HG03280 (cell line): ENCODE results near the gene KCMF1.

Source experiments
- ATAC-seq: cut with Tn5 transposase; IDR thresholded peaks from one replicate; pipeline ENCODE4 v1.9.1; 2021; ENCODE audit warnings: mild to moderate bottlenecking, moderate library complexity; ENCODE audit not compliant: unreplicated experiment

The KCMF1 gene

DNA sequence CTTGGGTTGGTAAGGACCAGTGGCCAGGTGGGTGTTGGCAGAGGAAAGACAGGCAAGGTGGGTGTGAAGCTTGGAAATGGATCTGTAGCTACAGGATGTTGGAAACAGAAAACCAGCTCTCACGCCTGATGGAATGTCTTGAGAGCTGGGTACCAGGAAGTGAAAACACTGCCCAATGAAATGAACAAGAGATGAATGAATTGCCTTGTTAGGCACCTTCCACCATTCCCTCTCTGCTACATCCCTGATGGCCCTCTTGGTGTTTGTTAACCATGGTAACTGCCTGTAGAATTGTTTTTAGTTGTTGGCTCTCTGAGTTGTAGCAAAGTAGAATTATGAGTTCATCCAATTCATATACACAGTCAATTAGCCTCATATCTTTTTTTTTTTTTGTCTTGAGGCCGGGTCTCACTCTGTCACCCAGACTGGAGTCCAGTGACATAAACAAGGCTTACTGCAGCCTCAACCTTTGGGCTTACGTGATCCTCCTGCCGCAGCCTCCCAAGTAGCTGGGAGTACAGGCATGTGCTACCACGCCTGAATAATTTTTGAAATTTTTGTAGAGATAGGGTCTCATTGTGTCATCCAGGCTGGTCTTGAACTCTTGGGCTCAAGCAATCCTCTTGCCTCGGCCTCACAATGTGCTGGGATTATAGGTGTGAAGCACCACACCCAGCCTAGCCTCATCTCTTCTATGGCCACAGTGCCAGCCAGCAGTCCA is 9.5 kb downstream of the KCMF1 start:
- ATAC-seq, result no peak

DNA sequence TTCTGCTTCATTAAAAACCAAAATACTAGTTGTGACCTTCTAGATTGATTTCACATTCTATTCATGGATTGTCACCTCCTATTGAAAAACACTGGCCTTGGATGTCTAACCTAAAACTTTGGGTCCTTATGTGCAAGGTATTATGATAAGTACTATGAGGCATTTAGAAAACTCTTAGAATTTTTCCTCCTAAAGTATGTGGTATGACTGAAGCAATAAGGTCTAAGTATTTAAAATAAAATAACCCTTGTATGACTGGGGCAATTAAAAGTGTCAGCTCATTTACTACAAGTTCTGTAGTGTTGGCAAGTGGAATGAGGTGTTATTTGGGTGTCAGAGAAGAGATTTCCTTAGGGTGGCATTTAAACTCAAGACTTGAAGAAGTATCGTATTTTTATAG is 15.1 kb downstream of the KCMF1 start:
- ATAC-seq, result no peak

DNA sequence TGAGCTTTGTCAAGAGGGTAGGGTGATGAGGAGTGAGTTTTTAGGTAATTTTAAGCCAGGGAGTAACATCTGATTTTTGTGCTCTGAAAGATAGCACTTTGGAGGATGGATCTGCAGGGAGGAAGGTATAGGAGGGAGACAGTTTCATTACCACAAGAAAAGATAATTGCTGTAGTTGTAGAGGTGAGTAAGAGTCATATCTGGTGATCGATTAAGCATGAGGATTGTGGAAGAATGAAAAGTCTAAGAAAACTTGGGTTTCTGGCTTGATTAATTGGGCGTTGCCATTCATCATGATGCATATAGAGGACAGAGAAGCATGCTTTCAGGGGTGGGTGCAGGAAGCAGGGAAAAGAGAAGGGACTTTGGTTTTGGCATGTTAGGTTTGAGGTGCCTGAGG is 18.5 kb downstream of the KCMF1 start:
- ATAC-seq, result no peak

DNA sequence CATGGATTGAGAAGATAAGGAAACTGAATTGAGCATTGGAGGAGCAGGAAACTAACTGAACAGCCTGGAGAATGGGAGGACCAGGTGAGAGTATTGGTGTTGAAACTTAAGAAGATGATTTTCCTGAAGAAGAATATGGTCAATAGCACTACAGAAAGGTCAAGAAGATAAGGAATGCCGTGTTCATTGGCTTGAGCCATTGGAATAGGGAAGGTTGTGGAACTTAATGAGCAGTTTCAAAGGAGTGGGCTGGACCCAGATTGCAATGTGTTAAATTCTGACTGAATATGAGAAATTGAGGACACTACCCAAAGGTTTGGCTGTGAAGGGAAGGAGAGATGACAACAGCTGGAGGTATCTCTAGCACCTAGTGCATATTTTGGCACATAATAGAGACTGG is 19.0 kb downstream of the KCMF1 start:
- ATAC-seq, result no peak

DNA sequence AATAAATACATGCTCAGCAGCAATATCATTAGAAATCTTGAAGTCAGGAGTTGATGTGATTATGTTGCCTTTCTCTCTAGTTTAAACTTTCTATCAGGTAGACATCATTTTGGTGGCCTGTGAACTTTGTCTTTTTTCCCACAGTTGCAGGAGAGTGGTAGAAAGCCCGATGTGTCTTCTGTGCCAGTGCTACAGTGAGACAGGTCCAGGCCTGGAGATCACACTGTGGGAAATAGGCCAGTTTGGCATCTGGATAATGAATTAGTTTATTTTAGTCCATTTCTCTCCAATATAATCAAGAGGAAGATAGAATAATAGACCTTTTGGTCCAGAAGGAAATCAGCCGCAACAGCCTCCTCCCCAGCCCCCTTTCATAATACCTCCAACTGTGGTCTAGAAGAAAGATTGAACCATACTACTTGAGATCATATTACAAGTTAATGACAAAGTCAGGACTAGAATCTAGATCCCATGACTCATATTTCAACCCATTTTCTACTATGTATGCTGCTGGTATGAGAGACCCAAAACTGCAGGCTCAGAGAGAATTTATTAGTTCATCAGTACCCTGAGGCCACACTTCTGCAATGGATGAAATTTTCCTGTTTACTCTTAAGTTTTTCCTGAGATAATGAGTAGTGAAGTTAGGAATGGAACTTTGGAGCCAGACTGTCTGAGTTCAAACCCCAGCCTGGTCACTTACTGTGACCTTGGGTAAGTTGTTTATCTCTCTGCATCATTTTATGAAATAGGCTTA is 20.6 kb downstream of the KCMF1 start:
- ATAC-seq, result no peak

DNA sequence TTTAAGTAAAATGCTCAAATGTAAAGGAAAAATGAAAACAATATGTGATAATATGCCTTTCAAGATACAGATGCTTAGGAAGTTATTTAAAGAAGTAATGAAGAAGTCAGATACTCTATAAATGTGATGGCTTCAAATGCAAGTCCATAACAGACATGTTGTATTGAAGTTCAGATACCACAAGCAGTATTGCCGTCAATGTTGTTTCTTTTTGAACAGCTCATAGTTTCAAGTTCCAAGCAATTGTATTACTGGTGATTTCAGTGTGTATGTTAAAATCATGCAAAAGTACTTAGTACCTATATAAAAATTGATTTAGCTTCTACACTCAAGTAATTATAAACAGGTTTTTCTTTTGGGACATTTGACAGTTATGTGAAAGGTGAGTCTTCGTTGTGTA is 24.9 kb downstream of the KCMF1 start:
- no peak for ATAC-seq

DNA sequence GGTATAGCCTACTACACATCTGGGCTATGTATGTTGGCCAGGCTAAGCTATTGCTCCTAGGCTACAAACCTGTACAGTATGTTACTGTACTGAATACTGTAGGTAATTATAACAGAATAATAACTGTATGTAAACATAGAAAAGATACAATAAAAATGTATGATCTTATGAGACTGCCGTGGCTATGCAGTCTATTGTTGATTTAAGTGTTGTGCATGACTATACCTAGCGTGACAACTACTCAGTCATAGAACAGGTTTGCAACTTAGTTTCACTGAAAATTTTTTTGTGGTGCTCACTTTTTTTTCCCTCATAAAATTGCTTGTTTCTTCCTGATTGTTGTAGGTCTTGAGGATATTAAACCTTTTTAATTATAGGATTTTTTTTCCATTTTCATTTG is 25.9 kb downstream of the KCMF1 start:
- no peak for ATAC-seq

DNA sequence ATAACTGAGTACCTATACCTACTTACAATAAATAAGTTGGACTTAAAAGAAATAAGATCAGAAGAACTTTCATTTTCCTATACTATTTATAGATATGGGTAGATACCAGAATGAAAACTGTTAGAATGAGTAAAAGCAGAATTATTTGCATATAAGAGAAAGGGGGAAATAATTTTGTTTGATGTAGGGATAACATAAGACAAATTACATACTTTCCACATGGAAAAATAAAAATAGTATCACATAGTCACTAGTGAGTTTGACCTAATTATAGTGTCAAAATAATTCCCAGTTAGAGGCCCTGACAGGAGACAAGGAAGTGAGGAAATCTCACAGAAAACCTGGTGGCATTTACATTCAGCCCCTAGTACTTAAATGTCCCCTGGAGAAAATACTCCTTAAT is 28.6 kb downstream of the KCMF1 start:
- no peak for ATAC-seq

DNA sequence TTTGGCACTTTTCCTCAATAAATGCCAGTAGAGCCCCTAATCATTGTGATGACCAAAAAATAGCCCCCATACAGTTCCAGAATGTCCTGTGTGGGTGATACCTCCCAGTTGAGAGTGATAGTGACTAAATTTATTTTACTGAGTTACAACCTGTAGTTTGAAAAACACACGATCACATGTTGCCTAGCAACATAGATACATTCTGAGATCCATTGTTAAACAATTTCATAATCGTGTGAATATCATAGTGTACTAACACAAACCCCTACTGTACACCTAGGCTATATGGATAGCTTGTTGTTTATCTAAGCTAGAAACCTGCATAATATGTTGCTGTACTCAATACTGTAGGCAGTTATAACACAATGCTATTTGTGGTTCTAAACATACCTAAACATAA is 30.6 kb downstream of the KCMF1 start:
- ATAC-seq, result no peak

DNA sequence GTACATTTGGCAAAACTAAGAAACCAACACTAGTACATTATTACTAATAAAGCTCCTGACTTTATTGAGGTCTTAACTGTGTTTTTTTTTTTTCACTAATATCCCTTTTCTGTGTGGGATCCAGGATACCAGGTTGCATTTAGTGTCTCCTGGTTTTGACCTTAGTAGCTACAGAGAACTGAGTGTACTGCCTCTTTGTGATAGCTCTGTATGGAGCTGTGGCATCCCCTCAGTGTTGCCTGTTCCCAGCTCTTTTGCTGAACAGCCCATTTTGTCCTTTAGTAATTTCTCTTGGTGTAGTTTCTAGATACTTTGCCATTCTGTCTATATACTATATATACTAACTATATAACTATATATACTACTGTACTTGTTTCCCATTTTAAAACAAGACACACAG is 31.6 kb downstream of the KCMF1 start:
- ATAC-seq, result no peak

DNA sequence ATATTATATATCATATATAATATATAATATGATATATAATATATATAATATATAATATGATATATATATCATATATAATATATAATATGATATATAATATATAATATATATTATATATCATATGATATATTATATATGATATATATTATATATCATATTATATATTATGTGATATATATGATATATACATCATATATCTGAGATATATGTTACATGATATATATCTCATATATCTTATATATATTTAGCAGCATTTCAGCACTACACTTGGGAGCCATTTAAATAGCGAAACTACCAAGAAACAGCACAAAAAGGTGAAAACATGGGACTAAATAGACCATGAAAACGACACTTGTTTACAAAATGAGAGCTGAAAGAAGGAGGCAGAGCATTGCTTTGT is 37.3 kb downstream of the KCMF1 start:
- no peak for ATAC-seq

DNA sequence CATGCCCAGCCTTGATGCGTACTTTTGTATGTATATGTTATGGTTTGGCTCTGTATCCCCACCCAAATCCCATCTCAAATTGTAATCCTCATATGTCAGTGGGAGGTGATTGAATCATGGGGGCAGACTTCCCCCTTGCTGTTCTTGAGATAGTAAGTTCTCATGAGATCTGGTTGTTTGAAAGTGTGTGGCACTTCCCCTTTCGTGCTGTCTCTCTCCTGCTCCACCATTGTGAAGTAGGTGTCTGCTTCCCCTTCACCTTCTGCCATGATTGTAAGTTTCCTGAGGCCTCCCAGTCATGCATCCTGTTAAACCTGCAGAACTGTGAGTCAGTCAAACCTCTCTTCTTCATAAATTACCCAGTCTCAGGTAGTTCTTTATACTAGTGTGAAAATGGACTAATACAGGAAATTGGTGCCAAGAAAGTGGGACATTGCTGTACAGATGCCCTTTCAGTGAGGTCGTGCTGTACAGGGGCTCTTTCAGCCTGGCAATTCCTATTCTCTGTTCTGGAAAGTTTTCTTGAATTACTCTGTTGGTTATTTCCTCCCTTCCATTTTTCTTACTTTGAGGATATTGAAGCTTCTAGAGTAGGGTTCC is 38.2 kb downstream of the KCMF1 start:
- ATAC-seq, result no peak

DNA sequence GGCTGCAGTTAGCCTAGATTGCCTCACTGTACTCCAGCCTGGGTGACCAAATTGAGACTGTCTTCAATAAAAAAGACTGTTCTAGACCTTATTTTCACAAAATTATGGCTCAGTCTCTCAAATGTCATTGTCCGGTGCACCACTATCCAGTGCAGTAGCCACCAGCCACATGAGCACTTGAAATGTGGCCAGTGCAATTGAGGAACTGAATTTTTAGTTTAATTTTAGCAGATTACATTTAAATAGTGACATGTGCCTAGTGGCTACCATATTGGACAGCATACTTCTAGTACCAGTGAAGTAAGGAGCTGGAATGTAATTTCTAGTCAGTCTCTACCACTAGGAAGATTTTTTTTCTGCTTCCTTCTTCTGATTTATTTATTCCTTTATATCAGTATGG is 39.4 kb downstream of the KCMF1 start:
- ATAC-seq, result no peak

DNA sequence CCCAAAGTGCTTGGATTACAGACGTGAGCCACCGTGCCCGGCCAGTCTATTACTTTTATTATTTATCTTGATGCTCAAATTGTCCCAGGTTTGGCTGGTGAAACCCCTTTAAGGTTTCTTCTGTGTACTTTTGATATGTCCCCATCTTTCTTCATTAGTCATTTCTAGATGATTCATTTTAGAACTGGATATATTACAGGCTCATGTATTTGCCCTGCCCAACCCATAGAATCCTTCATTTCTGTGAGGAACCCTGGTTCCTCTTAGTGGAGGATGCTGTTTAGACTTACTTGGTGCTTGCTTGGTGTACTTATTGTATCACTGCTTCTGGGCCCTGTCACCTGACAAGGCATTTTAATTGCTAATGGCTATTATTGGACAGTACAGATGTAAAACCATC is 40.1 kb downstream of the KCMF1 start:
- no peak for ATAC-seq

DNA sequence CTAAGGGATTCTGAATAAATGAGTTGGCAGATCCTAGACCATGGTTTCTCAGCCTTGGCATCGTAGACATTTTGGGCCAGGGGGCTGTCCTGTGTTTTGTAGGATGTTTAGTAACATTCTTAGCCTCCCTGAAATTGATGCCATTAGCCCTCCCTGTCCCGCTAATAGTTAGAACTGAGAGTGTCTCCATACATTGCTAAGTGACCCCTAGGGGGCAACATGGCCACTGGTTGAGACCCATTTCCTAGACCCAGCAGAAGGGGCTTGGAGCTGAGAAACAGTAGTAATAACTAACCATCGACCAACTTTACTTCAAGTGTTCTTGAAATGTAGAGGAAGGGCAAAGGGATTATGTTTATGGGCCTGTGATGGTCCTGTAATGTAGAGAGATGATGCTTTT is 40.8 kb downstream of the KCMF1 start:
- no peak for ATAC-seq

DNA sequence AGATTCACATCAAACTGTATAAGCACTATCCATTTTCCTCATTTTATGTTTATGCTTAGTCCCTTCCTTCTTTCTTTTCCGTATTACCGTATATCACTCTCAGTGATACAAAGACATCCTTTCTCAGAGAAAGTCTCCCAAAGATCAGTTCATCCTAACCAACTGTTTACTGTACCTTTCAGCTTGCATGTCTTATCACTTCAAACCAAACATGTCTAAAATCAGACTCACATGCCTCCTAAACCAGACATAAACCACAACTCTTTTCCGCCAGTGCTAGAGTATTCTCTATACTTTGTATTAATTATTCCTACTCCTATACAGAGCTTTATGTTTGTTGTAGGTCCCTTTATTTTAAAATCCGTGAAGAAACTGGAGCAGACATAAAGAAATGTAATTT is 41.5 kb downstream of the KCMF1 start:
- no peak for ATAC-seq

DNA sequence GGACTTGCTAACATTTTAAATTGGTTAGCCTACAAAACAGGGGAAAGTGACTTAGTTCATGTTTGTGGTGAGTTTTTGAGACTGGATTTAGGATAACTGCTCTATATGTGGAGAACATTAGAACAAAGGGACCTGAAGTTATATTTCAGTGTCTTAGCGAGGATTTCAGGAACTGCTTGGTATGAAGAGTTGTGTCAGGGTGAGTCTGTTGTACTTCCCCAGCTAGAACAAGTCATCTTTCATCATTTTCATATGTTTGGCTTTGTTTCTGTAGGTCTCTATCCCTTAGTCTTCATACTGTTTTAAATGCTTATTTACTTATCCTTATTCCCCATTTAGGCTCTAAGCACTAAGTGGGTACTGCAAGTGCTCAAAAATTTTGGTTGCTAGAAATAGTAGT is 41.9 kb downstream of the KCMF1 start:
- no peak for ATAC-seq

DNA sequence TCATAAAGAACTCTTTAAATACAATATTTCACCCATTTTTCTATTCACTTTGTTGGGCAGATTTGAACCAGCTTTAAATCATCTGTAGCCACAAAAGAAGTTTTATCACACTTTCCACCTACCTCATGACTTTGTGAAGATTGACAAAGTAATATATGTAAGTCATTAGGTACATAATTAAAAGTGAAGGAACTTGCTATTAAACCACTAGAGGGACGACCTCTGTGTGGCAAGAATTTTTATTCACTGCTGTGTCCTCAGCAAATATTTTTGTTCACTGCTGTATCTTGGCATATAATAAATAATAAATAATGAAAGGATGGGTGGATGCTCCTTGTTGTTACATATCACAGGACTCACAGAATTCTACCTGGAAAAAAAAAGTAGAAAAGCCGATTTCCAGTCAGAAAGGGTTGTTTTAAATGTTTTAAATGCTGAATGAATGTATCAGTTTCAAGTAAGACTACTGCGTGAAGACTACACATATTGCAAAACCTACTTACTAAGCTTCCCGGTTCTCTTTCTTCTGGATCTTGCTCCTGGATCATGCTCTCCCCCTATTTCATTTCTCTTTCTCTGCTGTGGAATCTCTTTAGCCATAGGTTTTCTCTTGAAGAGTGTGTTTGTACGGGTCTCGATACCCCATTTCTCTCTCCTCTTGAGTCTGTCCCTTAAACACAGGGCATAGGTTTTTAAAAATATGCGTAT is 44.8 kb downstream of the KCMF1 start:
- no peak for ATAC-seq

DNA sequence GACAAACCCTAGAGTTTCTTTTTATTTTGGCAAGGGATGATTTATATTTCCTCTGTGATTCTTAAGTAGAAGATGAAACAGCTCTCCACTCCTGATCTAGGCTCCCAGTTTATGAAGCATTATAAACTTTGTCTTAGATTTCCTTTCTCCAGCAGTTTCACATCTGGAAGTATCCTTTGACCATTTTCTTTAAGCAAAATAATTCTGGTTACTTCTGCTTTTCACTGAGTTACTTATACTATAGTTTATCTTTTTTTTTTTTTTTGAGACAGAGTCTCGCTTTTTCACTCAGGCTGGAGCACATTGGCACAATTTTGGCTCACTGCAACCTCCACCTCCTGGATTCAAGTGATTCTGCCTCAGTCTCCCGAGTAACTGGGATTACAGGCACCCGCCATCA is 45.5 kb downstream of the KCMF1 start:
- no peak for ATAC-seq

DNA sequence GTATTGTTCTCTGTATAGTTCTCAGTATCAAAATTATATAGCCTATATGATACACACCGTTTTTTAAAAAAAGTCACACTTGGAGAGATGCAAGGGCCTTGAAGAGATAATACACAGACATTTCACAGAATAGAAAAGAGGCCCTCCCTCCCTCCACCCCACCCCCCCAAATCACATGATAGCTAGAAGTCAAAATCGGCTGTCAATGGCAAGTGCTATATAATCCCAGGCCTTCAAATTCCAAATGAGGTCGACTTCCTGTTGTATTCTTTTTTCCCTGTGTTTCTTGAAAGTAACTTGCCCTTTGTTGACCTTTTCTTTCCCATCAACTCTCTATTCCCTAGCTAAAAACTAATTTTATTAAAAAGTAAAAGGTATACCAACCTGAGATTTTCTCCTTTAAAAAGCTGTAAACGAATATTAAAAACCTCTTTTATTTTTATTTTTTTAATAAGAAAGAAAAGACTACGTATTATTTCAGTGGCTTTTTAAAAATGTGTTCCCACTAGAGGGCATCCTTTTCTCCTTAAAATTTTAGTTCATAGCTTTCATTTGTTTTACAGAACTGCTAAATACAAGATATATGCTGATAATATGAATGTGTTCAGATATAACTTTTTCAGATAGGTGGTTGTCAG is 46.6 kb downstream of the KCMF1 start:
- ATAC-seq, result no peak

DNA sequence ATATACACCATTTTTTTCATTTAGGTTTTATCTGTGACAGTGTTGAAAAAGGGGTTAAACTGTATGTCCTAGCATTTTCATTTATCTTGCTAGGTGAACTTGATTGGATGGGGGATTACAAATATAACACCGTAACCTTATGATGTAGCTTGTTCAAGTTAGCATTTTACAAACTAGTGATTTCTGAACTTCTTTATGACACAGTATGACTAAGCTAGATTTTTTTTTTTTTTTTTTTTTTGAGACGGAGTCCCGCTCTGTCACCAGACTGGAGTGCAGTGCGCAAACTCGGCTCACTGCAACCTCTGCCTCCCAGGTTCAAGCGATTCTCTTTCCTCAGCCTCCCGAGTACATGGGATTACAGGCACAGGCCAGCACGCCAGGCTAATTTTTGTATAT is 47.1 kb downstream of the KCMF1 start:
- ATAC-seq, result no peak
